ENCODE data around the gene GUCY1A1.

GUCY1A1 gene

GRCh38 chr4:155660436-155660835 is 6.2 kb upstream of the GUCY1A1 start:
- no peak for DNase-seq

- no peak for DNase-seq
Measured at GRCh38 chr4:155665054-155665453, 1.6 kb upstream of the GUCY1A1 start.

GRCh38 chr4:155667222-155667567 is 547 bp downstream of the GUCY1A1 start:
- peak in 1 of 2 donors; percentile 35 for DNase-seq

GRCh38 chr4:155667568-155668511 is 1.2 kb downstream of the GUCY1A1 start:
- peak; percentile 40 to 45 for DNase-seq

GRCh38 chr4:155668707-155669220 is 2.1 kb downstream of the GUCY1A1 start:
- DNase-seq, result no peak

GRCh38 chr4:155672342-155672741 is 5.7 kb downstream of the GUCY1A1 start:
- no peak for DNase-seq

GRCh38 chr4:155673453-155673979 is 6.9 kb downstream of the GUCY1A1 start:
- DNase-seq, result no peak

- no peak for DNase-seq
Measured at GRCh38 chr4:155674669-155675071, 8.0 kb downstream of the GUCY1A1 start.

- DNase-seq, result peak in 1 of 2 donors; percentile 23
Measured at GRCh38 chr4:155675709-155676429, 9.2 kb downstream of the GUCY1A1 start.

- DNase-seq, result no peak
Measured at GRCh38 chr4:155676430-155676825, 9.8 kb downstream of the GUCY1A1 start.

GRCh38 chr4:155678011-155678410 is 11.4 kb downstream of the GUCY1A1 start:
- DNase-seq, result no peak

GRCh38 chr4:155679343-155679742 is 12.7 kb downstream of the GUCY1A1 start:
- DNase-seq, result no peak

- DNase-seq, result no peak
Measured at GRCh38 chr4:155681886-155682285, 15.2 kb downstream of the GUCY1A1 start.

GRCh38 chr4:155684423-155684822 is 17.8 kb downstream of the GUCY1A1 start:
- no peak for DNase-seq

GRCh38 chr4:155684892-155685541 is 18.4 kb downstream of the GUCY1A1 start:
- DNase-seq, result no peak

GRCh38 chr4:155687380-155687982 is 20.8 kb downstream of the GUCY1A1 start:
- DNase-seq, result no peak

GRCh38 chr4:155688211-155688610 is 21.6 kb downstream of the GUCY1A1 start:
- no peak for DNase-seq

GRCh38 chr4:155688860-155689259 is 22.2 kb downstream of the GUCY1A1 start:
- DNase-seq, result no peak

- no peak for DNase-seq
Measured at GRCh38 chr4:155690044-155690837, 23.6 kb downstream of the GUCY1A1 start.

- DNase-seq, result no peak
Measured at GRCh38 chr4:155692361-155692760, 25.7 kb downstream of the GUCY1A1 start.

GRCh38 chr4:155693015-155693663 is 26.5 kb downstream of the GUCY1A1 start:
- DNase-seq, result no peak

Measured in hippocampal formation (tissue), 2 donors.